Glutamatergic neuron (in vitro differentiated cells): ENCODE data around the gene SLC66A3. TPM values are rescaled to one million over a fixed set of nuclear protein-coding genes. Genes with fewer than 3 reads are reported as not detected.

Experiments used
- DNase-seq: peaks from one replicate; pipeline ENCODE4 v3.0.0; 2022
- H3K27ac Mint-ChIP-seq: one replicate; pipeline ENCODE4 v1.8.0; 2020; ENCODE audit warnings: mild to moderate bottlenecking, mixed read lengths, inconsistent platforms; ENCODE audit not compliant: unreplicated experiment
- H3K27me3 Mint-ChIP-seq: one replicate; pipeline ENCODE4 v1.8.0; 2020; ENCODE audit warnings: mild to moderate bottlenecking, moderate library complexity, mixed read lengths, inconsistent platforms; ENCODE audit not compliant: unreplicated experiment
- H3K36me3 Mint-ChIP-seq: one replicate; pipeline ENCODE4 v1.8.0; 2020; ENCODE audit warnings: mild to moderate bottlenecking, mixed read lengths, inconsistent platforms; ENCODE audit not compliant: unreplicated experiment
- H3K4me1 Mint-ChIP-seq: one replicate; pipeline ENCODE4 v1.8.0; 2020; ENCODE audit warnings: mild to moderate bottlenecking, low read depth, mixed read lengths, inconsistent platforms; ENCODE audit not compliant: unreplicated experiment
- H3K4me3 Mint-ChIP-seq: one replicate; pipeline ENCODE4 v1.8.0; 2020; ENCODE audit warnings: mild to moderate bottlenecking, mixed read lengths, inconsistent platforms; ENCODE audit not compliant: unreplicated experiment
- H3K9me3 Mint-ChIP-seq: one replicate; pipeline ENCODE4 v1.8.0; 2020; ENCODE audit warnings: mild to moderate bottlenecking, moderate library complexity, mixed read lengths, inconsistent platforms; ENCODE audit not compliant: unreplicated experiment
- total RNA-seq: library from RNA; stranded (reverse); fragmentation: NEBNext Ultra II Directional; extraction: Animal tissue kit (Norgen Biotek cat#: 25700); gene quantifications from one replicate; pipeline ENCODE4 v1.2.1, GENCODE V29; 2021; ENCODE audit not compliant: unreplicated experiment
- TF ChIP-seq, protein P1 (sequence below): fragments of 200-600 bp; sonication (generic); IDR thresholded peaks from one replicate; pipeline ENCODE4 v1.5.0; 2021; ENCODE audit not compliant: partially characterized antibody, unreplicated experiment

The SLC66A3 gene
- total RNA-seq, 1 donor from 2014 or later: 10.9 TPM

DNA sequence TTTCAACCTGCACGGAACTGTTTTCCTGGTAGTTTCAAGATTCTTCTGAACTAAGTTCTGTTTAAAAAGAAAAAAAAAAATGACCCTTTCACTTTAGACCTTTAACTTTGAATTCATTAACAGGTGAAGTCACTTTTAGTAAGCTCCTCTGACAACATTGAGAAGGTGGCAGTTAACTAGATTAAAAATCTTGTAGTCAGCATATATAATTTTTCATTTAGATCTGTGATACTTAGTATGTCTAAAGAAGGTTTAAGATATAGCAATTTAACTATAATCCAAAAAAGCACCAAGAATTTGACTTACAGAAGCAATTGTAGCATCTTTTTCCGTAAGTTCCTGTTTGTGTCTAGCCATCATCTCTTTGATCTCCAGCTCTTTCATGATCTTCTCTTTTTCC lies 45.4 kb downstream of the SLC66A3 start:
- Mint-ChIP-seq H3K36me3 (no peaks in the 10 kb centered on the region), H3K4me1 (no peaks in the 10 kb centered on the region), H3K9me3 (no peaks in the 10 kb centered on the region), H3K27ac (no peak overlapping the region), H3K27me3 (no peaks in the 10 kb centered on the region), H3K4me3 (no peak overlapping the region)
- no peak for DNase-seq
- TF ChIP-seq, protein P1, sequence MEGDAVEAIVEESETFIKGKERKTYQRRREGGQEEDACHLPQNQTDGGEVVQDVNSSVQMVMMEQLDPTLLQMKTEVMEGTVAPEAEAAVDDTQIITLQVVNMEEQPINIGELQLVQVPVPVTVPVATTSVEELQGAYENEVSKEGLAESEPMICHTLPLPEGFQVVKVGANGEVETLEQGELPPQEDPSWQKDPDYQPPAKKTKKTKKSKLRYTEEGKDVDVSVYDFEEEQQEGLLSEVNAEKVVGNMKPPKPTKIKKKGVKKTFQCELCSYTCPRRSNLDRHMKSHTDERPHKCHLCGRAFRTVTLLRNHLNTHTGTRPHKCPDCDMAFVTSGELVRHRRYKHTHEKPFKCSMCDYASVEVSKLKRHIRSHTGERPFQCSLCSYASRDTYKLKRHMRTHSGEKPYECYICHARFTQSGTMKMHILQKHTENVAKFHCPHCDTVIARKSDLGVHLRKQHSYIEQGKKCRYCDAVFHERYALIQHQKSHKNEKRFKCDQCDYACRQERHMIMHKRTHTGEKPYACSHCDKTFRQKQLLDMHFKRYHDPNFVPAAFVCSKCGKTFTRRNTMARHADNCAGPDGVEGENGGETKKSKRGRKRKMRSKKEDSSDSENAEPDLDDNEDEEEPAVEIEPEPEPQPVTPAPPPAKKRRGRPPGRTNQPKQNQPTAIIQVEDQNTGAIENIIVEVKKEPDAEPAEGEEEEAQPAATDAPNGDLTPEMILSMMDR: no peak

DNA sequence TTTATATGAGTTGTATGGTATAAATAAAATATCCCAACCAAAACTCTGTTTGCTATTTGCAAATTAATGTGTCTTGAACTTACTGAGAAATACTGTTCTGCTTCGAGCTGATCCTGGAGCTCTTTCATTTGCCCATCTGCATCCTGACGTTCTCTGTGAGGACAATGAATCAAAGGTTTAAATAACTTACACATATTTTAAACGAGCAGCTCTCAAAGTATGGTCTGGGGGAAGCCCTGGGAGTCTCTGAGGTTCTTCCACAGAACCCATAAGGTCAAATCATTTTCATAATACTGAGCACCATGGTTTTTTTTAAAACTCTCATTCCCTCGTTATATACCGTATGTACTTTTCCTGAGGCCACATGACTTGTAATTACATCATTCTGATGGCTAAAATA lies 46.7 kb downstream of the SLC66A3 start:
- H3K9me3 Mint-ChIP-seq: no peaks in the 10 kb centered on the region
- no peaks in the 10 kb centered on the region for H3K27me3 Mint-ChIP-seq
- no peaks in the 10 kb centered on the region for H3K4me1 Mint-ChIP-seq
- no peak overlapping the region for H3K27ac Mint-ChIP-seq
- TF ChIP-seq, protein P1: no peak
- DNase-seq: no peak
- H3K36me3 Mint-ChIP-seq: no peaks in the 10 kb centered on the region
- H3K4me3 Mint-ChIP-seq: no peak overlapping the region

DNA sequence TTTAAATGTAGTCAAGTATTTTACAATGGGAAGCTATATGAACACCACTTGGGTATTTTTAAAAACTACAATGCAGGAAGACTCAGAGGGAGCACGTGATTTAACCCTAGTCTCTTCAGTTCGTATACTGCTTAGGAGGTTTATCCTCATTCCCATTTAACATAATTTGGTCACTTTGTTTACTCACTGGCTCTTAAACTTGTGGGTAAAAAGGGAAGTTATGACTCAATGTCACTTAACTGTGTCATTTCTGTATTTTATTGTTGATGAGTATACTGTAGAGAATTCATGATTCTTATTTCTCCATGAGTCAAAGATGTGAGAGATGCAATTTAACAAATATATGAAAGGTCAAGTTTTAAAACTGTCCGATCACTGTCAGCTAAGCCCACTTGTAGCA lies 48.2 kb downstream of the SLC66A3 start:
- H3K27me3 Mint-ChIP-seq: no peaks in the 10 kb centered on the region
- no peak overlapping the region for H3K4me3 Mint-ChIP-seq
- no peak overlapping the region for H3K27ac Mint-ChIP-seq

DNA sequence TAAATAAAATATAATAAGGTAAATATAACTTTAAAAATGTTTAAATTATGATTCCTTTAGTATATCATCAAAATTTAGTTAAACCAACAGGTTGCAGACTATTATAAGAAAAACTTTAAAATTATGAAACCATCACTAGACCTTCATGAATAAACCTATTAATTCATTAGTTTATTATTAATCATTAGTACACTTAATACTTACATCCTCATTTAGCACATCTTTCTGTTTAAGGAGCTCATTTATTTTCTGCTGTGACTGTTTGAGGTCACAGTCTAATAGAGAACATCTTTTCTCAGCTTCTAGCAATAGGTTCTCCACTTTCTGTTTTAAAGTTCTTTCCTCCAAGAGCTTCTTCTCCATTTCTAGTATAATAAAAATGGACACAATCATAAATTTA lies 52.8 kb downstream of the SLC66A3 start:
- no peak overlapping the region for H3K4me3 Mint-ChIP-seq
- no peaks in the 10 kb centered on the region for H3K27me3 Mint-ChIP-seq
- H3K4me1 Mint-ChIP-seq: no peaks in the 10 kb centered on the region
- H3K36me3 Mint-ChIP-seq: no peaks in the 10 kb centered on the region
- no peak for DNase-seq
- TF ChIP-seq, protein P1: no peak
- H3K9me3 Mint-ChIP-seq: no peaks in the 10 kb centered on the region
- H3K27ac Mint-ChIP-seq: no peak overlapping the region

More for the DNA sequence above, 48.2 kb downstream of the SLC66A3 start:
- Mint-ChIP-seq H3K36me3 (no peaks in the 10 kb centered on the region), H3K9me3 (no peaks in the 10 kb centered on the region), H3K4me1 (no peaks in the 10 kb centered on the region)
- DNase-seq: no peak
- TF ChIP-seq, protein P1: no peak

DNA sequence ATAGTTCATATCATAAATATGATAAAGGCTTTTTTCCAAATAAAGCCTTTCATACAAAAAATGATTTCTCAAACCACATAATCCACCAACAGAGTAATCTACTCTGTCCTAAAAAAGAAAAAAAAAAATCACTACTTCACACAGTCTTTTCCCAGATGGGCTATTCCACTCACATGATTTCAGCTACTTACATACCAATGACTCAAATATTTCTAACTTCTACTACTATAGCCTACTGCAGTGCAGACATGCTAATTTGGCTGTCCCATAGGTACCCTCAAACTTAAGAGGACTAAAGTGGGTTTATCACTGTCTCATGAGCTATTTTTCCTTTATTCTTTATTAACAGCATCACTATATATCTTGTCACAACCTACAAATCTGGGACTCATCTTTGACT lies 57.4 kb downstream of the SLC66A3 start:
- DNase-seq: no peak
- no peak overlapping the region for H3K4me3 Mint-ChIP-seq
- H3K36me3 Mint-ChIP-seq: no peaks in the 10 kb centered on the region
- no peaks in the 10 kb centered on the region for H3K9me3 Mint-ChIP-seq
- TF ChIP-seq, protein P1: no peak
- H3K4me1 Mint-ChIP-seq: no peaks in the 10 kb centered on the region
- no peak overlapping the region for H3K27ac Mint-ChIP-seq
- no peaks in the 10 kb centered on the region for H3K27me3 Mint-ChIP-seq
